GM19397 (cell line): ENCODE results near the gene IL15.
"Not testable (repeated sequence)": the region's sequence is repeated elsewhere in the genome, so short reads cannot be mapped to it uniquely, and the experiment has no call there.

Experiments
- ATAC-seq: cut with Tn5 transposase; IDR thresholded peaks from one replicate; pipeline ENCODE4 v1.9.1; 2021; ENCODE audit warnings: mild to moderate bottlenecking, moderate library complexity; ENCODE audit not compliant: unreplicated experiment

IL15 gene, protein sequence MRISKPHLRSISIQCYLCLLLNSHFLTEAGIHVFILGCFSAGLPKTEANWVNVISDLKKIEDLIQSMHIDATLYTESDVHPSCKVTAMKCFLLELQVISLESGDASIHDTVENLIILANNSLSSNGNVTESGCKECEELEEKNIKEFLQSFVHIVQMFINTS

GRCh38 chr4:141636082-141636770, at the start of gene IL15:
Gene IL15 (plus strand): TSS chr4:141636583. CDS start chr4:141719465, 82,882 bp downstream.
- peak; percentile 57 for ATAC-seq

DNA sequence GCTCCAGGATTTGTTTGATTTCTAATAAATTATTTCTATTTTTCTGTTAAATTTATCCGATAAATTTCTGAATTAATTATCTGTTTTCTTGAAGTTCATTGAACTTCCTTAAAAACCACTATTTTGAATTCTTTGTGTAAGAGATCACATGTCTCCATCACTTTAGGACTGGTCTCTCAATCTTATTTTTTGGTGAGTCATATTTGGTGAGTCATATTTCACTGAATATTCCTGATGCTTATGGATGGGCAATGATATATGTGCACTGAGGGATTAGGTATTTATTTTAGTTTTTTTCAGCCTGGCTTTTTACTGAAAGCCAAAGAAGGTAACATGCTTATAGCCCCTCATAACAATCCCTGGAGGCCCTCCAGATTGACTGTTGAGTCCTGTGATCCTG, 48.5 kb upstream of the IL15 start:
- ATAC-seq, result no peak

- ATAC-seq, result no peak
These were observed 40.9 kb upstream of the IL15 start for GRCh38 chr4:141595531-141595930.

DNA sequence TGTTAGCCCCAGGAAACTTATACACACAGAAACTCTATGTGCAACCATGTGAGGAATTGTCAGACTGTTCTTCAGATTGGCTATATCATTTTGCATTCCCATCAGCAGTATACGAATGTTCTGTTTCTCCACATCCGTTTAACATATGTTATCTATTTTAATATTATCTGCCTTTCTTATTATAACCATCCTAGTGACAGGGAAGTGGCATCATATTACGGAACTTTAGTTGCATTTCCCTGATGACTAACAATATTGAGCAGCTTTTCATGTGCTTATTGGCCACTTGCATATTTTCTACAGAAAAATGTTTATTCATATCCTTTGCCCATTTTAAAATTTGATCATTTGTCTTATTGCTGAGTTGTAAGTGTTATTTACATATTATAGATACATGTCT, 36.5 kb upstream of the IL15 start:
- no peak for ATAC-seq

GRCh38 chr4:141604683-141605082, 31.7 kb upstream of the IL15 start:
- not testable (repeated sequence) for ATAC-seq

DNA sequence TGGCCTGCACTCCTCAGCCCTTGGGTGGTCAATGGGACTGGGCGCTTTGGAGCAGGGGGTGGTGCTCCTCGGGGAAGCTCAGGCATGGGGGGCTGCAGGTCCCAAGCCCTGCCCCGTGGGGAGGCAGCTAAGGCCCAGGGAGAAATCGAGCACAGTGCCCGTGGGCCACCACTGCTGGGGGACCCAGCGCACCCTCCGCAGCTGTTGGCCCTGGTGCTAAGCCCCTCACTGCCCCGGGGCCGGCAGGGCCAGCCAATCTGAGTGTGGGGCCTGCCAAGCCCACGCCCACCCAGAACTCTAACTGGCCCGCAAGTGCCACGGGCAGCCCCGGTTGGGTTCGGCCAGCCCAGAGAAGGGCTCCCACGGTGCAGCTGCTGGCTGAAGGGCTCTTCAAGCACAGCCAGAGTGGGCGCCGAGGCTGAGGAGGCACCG, 30.9 kb upstream of the IL15 start:
- ATAC-seq, result no peak

DNA sequence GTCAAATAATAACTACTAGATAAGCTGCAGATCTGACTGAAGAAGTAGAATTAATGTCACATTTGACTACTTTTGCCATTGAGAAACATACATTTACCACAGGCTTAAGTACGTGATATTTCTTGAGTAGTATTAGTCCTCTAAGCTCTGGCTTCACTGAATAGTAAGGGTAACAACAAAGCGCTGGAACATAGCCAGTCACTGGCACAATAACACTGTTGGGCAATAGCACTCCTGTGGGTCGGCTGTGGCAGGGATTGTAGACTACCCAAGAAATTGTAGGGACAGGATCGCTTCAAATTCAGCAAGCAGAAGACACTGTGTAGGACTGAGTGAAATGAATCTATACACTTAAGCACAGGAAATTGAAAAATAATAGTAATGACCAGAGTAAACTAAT, 27.1 kb upstream of the IL15 start:
- no peak for ATAC-seq

- ATAC-seq, result no peak
These were observed 26.0 kb upstream of the IL15 start for GRCh38 chr4:141610365-141610764.

DNA sequence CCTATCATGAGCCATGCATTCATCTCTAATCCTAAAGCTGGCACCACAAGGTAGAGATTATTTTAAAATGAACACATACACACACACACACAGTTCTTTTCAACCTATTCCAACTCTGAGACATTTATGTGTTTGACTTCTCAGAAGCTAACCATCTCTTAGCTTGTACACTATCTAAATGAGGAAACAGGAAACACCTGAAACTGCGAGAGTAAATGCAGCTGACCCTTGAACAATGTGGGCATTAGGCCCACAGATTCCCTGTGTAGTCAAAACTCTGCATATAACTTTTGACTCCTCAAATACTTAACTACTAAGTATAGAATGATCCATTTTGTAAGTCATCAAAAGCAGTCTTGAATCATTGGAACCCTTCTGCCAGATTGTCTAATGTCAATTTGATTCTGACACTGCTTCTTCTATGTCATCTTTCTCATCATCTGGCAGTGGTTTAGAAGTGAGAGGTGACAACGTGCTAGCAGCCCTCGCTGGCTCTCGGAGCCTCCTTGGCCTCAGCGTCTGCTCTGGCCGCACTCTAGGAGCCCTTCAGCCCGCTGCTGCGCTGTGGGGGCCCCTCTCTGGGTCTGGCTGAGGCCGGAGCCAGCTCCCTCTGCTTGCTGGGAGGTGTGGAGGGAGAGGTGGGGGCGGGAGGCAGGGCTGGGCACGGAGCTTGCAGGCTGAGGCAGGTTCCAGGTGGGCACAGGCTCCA, 21.4 kb upstream of the IL15 start:
- ATAC-seq, result peak; percentile 61

- not testable (repeated sequence) for ATAC-seq
These were observed 20.8 kb upstream of the IL15 start for GRCh38 chr4:141615587-141615918.

DNA sequence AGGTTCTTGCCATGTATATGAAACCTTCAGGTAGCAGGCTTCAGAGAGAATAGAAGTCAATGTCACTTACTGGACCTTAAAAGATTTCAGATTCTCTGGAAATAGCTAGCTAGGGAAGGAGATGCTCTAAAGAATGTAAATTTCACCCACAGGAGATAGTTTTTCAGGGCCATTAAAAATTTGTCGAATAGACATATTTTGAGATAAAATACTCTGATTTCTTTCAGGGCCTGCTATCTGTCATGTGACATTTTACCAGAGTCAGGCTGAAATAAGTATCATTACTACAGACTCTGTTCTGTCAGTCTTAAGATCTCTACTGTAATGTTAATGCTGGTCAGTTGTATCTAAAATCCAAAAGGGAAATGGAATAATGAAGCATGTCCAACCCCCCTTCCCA, 15.7 kb upstream of the IL15 start:
- no peak for ATAC-seq

DNA sequence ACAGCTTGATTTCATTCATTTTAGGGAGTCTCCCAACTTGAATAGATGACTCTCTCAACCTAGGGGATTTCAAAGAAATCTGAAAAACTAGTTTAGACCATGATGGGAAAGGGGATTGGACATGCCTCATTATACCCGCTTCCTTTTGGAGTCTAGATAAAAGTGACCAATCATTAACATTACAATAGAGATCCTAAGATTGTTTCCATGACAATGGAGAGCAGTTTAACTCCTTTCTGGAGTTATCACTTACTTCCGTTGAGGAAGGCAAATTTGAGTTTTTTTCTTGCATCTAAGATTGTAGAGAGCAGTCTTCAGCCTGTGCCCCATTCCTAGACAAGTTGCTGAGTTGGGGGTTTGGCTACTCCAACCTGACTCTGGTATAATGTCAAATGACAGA, 11.4 kb upstream of the IL15 start:
- no peak for ATAC-seq

DNA sequence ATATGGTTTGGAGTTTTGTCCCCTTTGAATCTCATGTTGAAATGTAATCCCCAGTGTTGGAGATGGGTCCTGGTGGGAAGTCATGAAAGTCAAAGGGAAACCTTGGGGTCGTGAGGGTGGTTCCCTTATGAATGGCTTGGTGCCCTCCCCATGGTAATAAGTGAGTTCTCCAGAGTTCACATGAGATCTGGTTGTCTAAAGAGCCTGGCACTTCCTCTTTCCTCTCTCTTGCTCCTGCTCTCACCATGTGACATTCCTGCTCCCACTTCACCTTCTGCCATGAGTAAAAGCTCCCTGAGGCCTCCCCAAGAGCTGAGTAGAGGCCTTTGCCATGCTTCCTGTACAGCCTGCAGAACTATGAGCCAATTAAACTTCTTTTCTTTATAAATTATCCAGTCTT, 5.5 kb upstream of the IL15 start:
- no peak for ATAC-seq

DNA sequence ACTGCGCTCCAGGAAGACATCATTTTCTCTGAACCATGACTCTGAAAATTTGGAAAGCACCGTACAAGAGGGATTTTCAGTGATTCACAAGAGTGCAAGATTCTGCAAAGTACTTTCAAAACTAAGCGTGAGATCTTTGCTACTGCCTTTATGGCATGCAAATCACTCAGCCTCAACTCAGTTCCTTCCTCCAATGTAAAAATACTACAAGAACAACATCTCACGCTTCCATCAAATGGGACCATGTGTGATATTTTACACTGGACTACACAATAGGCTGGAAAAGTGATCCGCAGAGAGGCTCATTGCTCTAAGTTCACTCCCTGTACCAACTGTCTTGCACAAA, 674 bp upstream of the IL15 start:
- ATAC-seq, result peak; percentile 34

GRCh38 chr4:141636771-141637460, 533 bp downstream of the IL15 start:
- ATAC-seq, result peak; percentile 51

- ATAC-seq, result no peak
These were observed 1.2 kb downstream of the IL15 start for GRCh38 chr4:141637565-141637964.

DNA sequence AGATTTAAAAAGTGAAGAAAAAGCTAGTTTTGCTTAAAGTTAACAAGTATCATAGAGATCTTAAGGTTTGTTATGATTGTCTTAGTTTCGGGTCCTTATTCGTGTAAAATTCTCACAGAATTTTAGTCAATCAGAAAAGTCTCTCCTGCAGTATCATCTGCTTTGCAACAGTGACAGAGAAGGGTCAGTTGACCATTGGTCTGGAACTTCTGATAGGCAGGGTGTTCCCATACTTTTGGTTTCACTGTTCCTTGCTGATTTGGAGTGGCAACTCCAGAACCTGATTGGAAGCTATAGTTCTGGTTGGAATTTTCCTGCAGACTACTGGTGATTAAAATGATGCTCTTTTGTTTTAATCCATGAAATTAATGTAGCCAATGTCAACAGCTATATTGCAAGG, 1.8 kb downstream of the IL15 start:
- ATAC-seq, result no peak

DNA sequence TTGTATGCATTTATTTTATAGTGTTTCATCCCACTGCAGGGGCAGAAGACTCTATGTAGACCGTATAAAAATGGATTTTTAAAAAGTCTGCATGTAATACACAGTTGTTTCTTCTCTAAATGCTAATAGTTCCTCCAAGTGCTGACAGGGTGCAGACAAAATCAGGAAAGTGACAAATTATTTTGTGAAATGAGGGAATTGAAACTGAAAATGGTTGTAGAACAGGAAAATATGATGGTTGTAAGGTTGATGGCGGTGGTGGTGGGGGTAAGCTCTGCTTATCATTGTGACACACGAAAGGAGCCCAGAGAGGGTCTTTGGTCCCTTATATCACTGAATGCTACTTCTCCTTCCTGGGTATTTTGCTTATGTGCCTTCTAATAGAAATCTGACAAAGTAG, 4.3 kb downstream of the IL15 start:
- ATAC-seq, result no peak

GRCh38 chr4:141642063-141642462, 5.7 kb downstream of the IL15 start:
- ATAC-seq, result no peak

DNA sequence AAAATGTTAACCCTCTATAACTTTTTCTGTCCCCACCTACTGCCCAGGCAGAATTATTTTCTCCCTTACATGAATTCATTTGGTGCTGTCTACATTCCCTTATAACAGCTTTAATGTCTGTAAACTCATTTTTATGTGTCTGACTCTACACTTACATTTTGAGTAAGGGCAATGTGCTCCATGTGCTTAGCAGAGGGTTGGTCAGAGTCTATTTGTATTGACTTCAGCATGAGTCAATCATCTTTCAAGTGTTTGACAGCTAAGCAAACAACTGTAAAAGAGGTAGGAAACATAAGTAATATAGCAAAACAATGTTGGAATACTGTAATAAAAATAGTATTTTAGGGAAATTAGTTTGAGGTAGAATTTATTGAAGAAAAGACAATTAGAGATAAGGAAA, 6.3 kb downstream of the IL15 start:
- no peak for ATAC-seq

DNA sequence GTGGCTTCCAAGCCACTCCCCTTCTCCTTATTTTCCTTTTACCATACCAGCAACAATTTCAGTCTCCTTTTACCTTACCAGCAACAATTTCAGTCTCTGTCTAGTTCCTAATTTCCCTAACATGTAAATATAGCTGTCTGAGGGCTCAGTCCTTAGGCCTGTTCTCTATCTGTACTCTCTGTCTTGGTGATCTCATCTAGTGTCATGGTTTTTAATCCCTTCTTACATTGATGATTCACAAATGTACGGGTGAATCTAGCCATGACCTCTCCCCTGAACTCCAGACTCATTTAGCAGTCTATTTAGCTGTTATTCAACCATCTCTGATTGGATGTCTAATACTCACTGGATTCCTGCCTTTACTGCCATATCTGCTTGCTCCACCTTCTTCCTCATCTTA, 7.2 kb downstream of the IL15 start:
- ATAC-seq, result peak; percentile 54
